RWPE1 (cell line): Measurements from ENCODE around the gene COLGALT1.

Source experiments
- CTCF ChIA-PET: fragments of 350-600 bp; sonication (Branson Sonifier 250); formaldehyde crosslinking; extraction: SDS; loops from one replicate; lab custom pipeline; 2021; lab: Yijun Ruan, JAX
- POLR2A ChIA-PET: fragments of 400-600 bp; formaldehyde crosslinking; extraction: SDS; loops from one replicate; lab custom pipeline; 2020; ENCODE audit warnings: antibody characterized with exemption; ENCODE audit not compliant: low non-redundant PET; lab: Yijun Ruan, JAX
- DNase-seq: peaks from one replicate; pipeline ENCODE4 v3.0.0; 2012; ENCODE audit warnings: low spot score
- H3K27ac ChIP-seq: fragments of 450-650 bp; 2 replicates; pipeline ENCODE4 v1.5.1; 2017
- CTCF ChIP-seq: fragments of 450-650 bp; conservative IDR thresholded peaks from 2 replicates; pipeline ENCODE4 v1.5.1; 2017; ENCODE audit warnings: low read depth, mild to moderate bottlenecking

The COLGALT1 gene

GRCh38 chr19:17618936-17619335, 63.5 kb downstream of the COLGALT1 start:
- TF ChIP-seq CTCF, result no peak
- ChIA-PET CTCF (interaction anchor here (0.5 to 0.6 kb wide), 2 partner anchors 147 to 213 kb away, joined by 3 read pairs; no protein-coding TSS in a partner anchor), POLR2A (no interaction called here)
- DNase-seq, result no peak
- H3K27ac ChIP-seq, result no peak overlapping the region

GRCh38 chr19:17620696-17621095, 65.2 kb downstream of the COLGALT1 start:
- no peak for DNase-seq
- no peak overlapping the region for H3K27ac ChIP-seq
- ChIA-PET CTCF (no interaction called here), POLR2A (no interaction called here)
- no peak for TF ChIP-seq CTCF

- ChIA-PET CTCF (interaction anchor here (0.5 kb wide), 1 partner anchor 438 kb away, joined by 4 read pairs; no protein-coding TSS in a partner anchor), POLR2A (no interaction called here)
- no peak for TF ChIP-seq CTCF
- DNase-seq, result no peak
- H3K27ac ChIP-seq, result no peak overlapping the region
These were observed 67.9 kb downstream of the COLGALT1 start for GRCh38 chr19:17623224-17623935.

- POLR2A ChIA-PET, result no interaction called here
- DNase-seq, result no peak
- H3K27ac ChIP-seq, result no peak overlapping the region
- CTCF ChIA-PET, result interaction anchor here (0.6 kb wide), 1 partner anchor 231 kb away, joined by 3 read pairs; no protein-coding TSS in a partner anchor
- no peak for TF ChIP-seq CTCF
These were observed 69.0 kb downstream of the COLGALT1 start for GRCh38 chr19:17624314-17624991.

GRCh38 chr19:17625043-17625442, 69.6 kb downstream of the COLGALT1 start:
- no peak for TF ChIP-seq CTCF
- POLR2A ChIA-PET, result no interaction called here
- H3K27ac ChIP-seq, result no peak overlapping the region
- CTCF ChIA-PET, result no interaction called here
- DNase-seq, result no peak

- DNase-seq, result no peak
- ChIA-PET CTCF (no interaction called here), POLR2A (no interaction called here)
- H3K27ac ChIP-seq, result no peak overlapping the region
- no peak for TF ChIP-seq CTCF
These were observed 70.5 kb downstream of the COLGALT1 start for GRCh38 chr19:17625980-17626379.
